Left lobe of liver (tissue), 2 donors: ENCODE data around the gene MC5R. TPM values are rescaled to one million over a fixed set of nuclear protein-coding genes. Genes with fewer than 3 reads are reported as not detected.
"Not testable (repeated sequence)": the region's sequence is repeated elsewhere in the genome, so short reads cannot be mapped to it uniquely, and the experiment has no call there.

Experiments
- ATAC-seq: fragments of 200-7000 bp; cut with Tn5 transposase; one replicate; pipeline ENCODE4 v1.9.1; 2020; ENCODE audit warnings: mild to moderate bottlenecking, moderate library complexity
- DNase-seq: peaks from one replicate; pipeline ENCODE4 v3.0.0-alpha.2; 2020; ENCODE audit warnings: low spot score
- total RNA-seq: library from RNA; stranded (reverse); gene quantifications from one replicate; pipeline ENCODE4 v1.2.1, GENCODE V29; 2021
- donor health status: DM: no; HTN: no; CAD: no; lungs with moderate emphysema.
- donor health status: DM: no; HTN: yes; CAD: no.

The MC5R gene
- total RNA-seq, 1 donor from 2014 or later: not detected

GRCh38 chr18:13836559-13836958 is 12.6 kb downstream of the MC5R start:
- ATAC-seq: no peak
- DNase-seq: no peak

DNA sequence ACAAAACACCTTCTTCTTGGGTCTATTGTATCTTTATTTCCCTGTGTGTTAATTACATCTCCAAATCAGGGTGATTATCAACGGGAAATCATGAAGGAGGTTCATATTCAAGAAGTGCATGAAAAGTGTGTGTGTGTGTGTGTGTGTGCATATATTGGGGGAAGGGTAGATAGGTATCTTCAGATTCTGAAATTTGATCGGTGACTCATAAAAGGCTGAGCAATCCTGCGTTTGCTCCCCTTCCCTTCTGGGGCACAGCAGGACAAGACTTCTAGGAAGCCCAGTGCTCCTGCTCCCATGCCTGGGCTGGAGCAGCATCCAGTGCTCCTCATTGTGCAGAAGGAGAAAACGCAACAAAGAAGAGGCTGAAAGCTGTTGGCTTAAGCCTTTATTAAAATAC is 25.8 kb downstream of the MC5R start:
- DNase-seq (no peak), ATAC-seq (no peak)

DNA sequence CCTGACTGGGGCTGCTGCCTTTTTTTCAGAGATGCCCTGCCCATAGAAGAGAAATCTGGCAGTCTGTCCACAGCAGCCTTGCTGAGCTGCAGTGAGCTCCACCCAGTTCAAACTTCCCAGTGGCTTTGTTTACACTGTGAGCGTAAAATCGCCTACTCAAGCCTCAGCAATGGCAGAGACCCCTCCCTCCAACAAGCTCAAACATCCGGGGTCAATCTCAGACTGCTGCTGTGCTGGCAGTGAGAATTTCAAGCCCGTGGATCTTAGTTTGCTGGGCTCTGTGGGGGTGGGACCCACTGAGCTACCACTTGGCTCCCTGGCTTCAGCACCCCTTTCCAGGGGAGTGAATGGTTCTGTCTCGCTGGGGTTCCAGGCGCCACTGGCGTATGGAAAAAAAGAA is 38.9 kb downstream of the MC5R start:
- DNase-seq, ATAC-seq: not testable (repeated sequence)

DNA sequence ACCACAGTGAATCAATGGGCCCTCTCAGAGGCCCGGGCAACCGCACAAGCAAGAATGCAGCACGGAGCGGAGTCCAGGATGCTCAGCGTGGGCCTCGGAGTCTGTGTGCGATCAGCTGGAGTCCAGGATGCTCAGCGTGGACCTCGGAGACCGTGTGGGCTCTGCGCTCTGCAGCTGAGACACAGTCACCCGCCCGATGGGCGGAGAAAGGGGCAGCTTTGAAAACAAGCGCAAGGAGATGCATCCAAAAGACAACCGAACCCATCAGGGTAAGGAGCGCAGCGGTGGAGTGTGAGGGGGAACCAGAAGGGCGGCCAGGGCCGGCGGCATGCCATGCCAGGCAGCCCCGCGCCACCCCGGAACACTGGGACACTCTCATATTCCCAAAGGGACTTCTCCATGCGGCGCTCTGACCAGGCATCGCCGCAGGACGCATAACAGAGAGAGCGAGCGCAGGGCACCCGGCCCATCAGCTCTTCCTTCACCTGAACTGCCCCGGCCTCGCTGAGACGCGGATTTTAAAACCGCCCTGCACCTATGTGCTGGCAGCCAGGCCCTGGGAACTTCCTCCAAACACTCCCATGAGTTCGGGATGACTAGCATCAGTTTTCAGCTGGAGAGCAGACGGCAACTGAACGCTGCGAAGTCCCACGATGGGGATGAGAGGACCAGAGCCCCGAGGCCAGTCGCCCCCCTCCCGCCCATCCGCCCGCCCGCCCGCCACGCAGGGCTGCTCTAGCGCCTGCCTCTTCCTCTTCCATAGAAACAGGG is 44.7 kb downstream of the MC5R start:
- ATAC-seq (no peak), DNase-seq (no peak)

DNA sequence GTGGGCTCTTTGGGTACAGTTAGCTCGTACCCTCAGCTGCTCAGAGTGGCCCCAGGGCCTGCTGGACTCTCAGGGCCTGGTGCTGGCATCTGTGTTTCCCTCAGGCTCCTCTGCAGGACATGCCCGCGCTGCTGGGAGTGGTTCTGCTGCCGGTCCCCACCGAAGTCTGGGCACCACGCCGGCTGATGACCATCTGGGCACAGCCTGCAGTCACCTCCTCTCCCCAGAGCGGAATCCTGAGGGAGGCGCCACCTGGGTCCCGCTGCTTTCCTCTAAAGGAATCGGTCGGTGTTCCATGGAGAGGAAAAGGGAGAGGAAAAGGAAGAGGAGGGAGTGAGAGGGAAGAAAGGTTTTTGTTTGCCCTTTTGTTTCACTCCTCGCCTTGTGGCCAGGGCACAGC is 47.8 kb downstream of the MC5R start:
- no peak for ATAC-seq
- no peak for DNase-seq

- DNase-seq: no peak
- ATAC-seq: no peak
Observed at GRCh38 chr18:13872373-13872772, 48.4 kb downstream of the MC5R start.

DNA sequence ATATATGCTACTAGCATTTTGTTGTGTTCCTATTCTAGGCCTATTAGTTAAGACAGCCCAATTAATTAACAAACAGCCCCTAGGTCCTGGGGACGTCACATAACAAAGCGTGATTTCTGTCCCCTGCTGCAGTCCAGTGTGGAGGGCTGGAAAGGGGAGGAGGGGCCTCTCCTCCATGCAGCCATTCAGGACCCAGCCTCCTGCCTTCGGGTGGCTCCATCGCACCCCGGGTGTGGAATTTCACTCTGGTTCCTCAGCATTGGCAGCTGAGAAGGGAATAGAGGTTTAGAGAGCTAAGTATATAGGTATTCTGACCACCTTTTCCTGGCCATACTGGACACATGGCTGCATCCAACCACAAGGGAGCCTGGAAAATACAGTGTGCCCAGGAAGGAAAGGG is 49.0 kb downstream of the MC5R start:
- ATAC-seq (no peak), DNase-seq (no peak)

- ATAC-seq (no peak), DNase-seq (no peak)
Observed at GRCh38 chr18:13874558-13874957, 50.6 kb downstream of the MC5R start.

Other genes with a start within 250 kb of the MC5R start
- gene FAM210A, start 97.6 kb upstream of the MC5R start, total RNA-seq: 11.6 TPM
- 7.9 TPM for gene RNMT, start 97.5 kb upstream of the MC5R start, total RNA-seq
- not detected for gene MC2R, start 91.4 kb downstream of the MC5R start, total RNA-seq